ENCODE measurements around the gene RIN3.

The RIN3 gene

GRCh38 chr14:92575061-92575747 lies 61.6 kb downstream of the RIN3 start:
- no peak for DNase-seq (ENCODE audit: low read depth)

- no peak for DNase-seq (ENCODE audit: low read depth)
Measured at GRCh38 chr14:92575748-92576303, 62.2 kb downstream of the RIN3 start.

- no peak for DNase-seq (ENCODE audit: low read depth)
Measured at GRCh38 chr14:92577321-92577742, 63.8 kb downstream of the RIN3 start.

GRCh38 chr14:92578511-92578910 lies 64.9 kb downstream of the RIN3 start:
- no peak for DNase-seq (ENCODE audit: low read depth)

DNA sequence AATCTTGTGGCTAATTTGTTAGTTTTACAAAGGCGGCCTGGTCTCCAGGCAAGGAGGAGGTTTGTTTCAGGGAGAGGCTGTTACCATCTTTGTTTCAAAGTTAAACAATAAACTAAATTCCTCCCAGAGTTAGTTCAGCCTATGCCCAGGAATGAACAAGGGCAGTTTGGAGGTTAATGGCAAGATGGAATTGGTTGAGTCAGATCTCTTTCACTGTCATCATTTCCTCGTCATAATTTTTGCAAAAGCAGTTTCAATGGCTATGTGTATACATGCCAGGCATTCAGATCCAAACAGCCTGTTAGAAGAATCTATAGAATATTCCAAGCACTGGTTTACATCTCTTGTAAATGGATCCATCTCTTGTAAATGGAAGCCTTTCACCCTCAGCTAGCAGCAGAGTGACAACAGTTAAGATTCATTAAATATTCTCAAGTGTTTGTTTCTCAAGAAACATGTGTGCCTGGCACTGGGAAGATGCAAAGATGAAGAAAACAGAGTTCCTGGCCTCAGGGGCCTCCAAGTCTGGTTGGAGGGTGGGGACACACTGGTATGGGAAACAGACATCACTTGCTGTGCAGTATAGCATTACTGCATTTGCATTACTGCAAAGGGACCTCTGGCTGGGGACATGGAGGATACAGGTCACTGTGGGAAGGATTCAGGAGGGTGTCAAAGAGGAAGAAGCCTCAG lies 65.8 kb downstream of the RIN3 start:
- no peak for DNase-seq (ENCODE audit: low read depth)

GRCh38 chr14:92581206-92581605 lies 67.6 kb downstream of the RIN3 start:
- no peak for DNase-seq (ENCODE audit: low read depth)

DNA sequence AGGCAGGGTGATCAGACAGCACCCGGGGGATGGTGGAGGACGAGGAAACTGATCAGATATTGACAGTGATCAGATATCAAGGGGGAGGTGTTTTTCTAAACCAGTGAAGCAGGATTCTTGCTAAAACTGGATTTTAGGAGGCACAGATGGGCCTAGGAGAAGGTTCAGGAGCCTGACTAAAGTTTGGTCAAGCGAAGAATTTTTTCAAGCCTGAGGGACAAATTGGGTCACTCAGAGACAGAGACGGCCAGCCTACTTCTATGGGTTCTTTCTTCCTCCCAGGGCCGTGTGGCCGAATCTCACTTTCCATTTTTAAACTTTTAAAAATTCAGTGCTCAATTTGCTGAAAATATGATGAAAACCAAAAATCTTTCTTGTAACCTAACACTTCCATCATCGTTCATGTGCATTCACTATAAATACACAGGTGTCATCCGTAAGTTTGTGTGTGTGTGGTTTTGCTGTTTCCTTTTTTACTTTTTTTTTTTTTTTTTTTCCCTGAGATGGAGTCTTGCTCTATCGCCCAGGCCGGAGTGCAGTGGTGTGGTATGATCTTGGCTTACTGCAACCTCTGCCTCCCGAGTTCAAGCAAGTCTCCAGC lies 68.5 kb downstream of the RIN3 start:
- DNase-seq (ENCODE audit: low read depth) = no peak

- no peak for DNase-seq (ENCODE audit: low read depth)
Measured at GRCh38 chr14:92582706-92583452, 69.3 kb downstream of the RIN3 start.

DNA sequence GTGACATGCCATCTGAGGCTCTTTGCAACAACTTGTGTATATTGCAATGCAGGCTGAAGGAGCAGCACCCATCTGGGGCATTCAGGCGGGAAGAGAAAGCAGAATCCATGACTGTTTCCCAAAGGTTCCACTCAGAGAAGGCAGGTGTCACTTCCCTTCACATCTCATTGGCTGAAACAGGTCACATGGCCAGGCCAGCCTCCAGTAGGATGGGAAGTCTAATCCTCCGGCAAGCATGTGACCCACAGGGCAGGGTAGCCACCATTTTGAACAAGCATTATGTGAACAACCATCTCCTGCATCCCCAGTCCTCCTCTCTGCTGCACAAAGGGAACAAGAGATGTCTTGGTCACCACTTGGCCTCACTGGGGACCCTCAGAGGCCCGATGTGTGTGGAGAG lies 70.6 kb downstream of the RIN3 start:
- no peak for DNase-seq (ENCODE audit: low read depth)

- DNase-seq (ENCODE audit: low read depth) = no peak
Measured at GRCh38 chr14:92584816-92585215, 71.2 kb downstream of the RIN3 start.

GRCh38 chr14:92585981-92586937 lies 72.7 kb downstream of the RIN3 start:
- no peak for DNase-seq (ENCODE audit: low read depth)

DNA sequence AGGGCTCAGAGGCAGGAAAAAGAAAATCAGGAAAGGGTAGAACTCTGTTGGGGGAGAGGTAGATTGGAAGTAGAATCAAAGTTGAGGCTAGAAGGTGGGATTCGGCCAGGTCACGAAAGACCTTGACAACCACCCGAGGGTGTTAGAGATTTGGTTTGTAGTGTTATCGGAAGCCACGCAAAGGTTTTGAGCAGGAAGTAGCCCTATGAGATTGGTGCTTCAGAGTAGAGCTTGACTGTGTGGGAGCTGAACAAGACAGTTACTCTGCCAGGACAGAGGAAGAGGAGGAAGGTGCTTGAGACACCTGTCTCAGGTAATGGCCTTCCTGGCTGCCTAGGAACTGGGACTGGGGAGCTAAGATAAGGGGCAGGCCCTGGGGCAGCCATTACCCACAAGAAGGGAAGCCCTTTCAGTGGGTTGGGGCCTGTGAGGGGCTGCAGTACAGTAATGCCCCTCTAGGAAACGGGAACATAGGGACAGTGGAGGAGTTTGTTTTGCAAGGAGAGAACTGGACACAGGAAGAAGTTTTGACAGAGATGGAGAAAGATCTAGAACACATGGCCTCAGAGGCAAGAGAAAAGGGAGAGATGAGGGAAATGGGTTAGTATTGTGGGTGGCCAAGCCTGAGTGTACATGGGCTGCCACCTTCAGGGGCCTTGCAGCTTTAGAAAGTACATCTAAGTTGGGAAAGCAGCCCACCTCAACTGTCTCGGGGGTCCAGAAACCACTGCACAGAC lies 73.5 kb downstream of the RIN3 start:
- DNase-seq (ENCODE audit: low read depth) = no peak

- no peak for DNase-seq (ENCODE audit: low read depth)
Measured at GRCh38 chr14:92587700-92588085, 74.1 kb downstream of the RIN3 start.

DNA sequence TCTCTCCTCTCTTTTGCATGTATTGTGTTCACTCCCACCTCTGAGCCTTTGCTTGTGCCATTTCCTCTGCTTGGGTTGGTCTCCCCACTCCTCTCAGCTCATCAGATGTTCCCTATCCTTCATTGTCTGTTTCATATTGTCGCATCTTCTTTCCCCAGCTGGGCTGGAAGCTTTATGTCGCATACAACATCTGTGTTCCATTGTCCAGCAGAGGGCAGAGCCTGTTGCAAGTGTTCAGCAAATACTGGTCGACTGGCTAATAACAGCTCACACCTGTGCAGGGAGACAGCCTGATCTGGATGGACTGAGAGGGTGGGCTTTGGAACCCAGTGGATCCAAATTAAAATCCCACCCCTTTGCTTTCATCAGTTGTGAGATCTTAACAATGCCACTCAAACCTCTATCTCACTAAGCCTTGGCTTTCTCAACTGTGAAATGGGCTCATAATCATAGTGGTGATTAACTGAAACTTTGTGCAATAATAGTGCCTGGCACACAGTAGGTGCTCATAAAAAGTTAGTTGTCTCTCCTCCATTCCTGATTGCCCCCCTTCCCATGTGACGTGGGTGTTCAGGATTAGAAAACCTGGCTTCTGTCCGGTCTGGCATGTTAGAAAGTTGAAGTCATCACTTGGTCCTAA lies 75.8 kb downstream of the RIN3 start:
- DNase-seq (ENCODE audit: low read depth) = no peak

- no peak for DNase-seq (ENCODE audit: low read depth)
Measured at GRCh38 chr14:92590176-92590575, 76.6 kb downstream of the RIN3 start.

DNA sequence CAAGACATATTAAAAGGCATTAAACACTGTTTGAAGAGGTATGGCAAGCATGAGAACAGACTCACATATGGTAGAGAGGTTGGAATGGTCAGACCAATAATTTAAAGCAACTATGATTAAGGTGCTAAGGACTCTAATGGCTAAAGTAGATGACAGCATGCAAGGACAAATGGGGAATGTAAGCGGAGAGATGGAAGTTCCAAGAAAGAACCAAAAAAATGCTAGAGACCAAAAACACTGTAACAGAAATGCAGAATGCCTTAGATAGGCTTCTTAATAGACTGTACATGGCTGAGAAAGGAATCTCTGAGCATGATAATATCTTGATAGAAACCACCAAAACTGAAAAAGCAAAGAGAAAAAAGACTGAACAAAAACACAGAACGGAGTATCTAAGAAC lies 77.4 kb downstream of the RIN3 start:
- no peak for DNase-seq (ENCODE audit: low read depth)

- DNase-seq (ENCODE audit: low read depth) = no peak
Measured at GRCh38 chr14:92591346-92591745, 77.8 kb downstream of the RIN3 start.

- DNase-seq (ENCODE audit: low read depth) = no peak
Measured at GRCh38 chr14:92595267-92595666, 81.7 kb downstream of the RIN3 start.

- no peak for DNase-seq (ENCODE audit: low read depth)
Measured at GRCh38 chr14:92596331-92596907, 82.8 kb downstream of the RIN3 start.

All from stimulated activated CD8-positive, alpha-beta memory T cell treated with anti-CD3 and anti-CD28 coated beads, Interleukin-15, amount 100 ng/mL, for 1 hour (primary cell).